GM12878 (cell line): ENCODE measurements around the gene CORO1C. TPM values are rescaled to one million over a fixed set of nuclear protein-coding genes. Genes with fewer than 3 reads are reported as not detected.

Source experiments
- ATAC-seq: fragments of 200-7000 bp; cut with Tn5 transposase; 3 replicates; pipeline ENCODE4 v1.9.1; 2020; ENCODE audit warnings: mild to moderate bottlenecking, moderate library complexity
- BruUV-seq: library from RNA; stranded (reverse); fragments of 400-500 nt; replicated peaks from 2 replicates; lab custom pipeline; 2021; lab: Mats Ljungman, UMichigan
- CTCF ChIA-PET: fragments of 300-600 bp; sonication (Branson Sonifier 250); formaldehyde crosslinking; extraction: SDS; loops from one replicate; lab custom pipeline; 2021; ENCODE audit warnings: inconsistent platforms; lab: Yijun Ruan, JAX
- POLR2A ChIA-PET: fragments of 350-600 bp; formaldehyde crosslinking; extraction: SDS; loops from one replicate; lab custom pipeline; 2021; ENCODE audit warnings: inconsistent platforms; lab: Charles Lee
- RAD21 ChIA-PET: fragments of 300-600 bp; sonication (Branson Sonifier 250); formaldehyde crosslinking; loops from one replicate; lab custom pipeline; 2023; ENCODE audit warnings: antibody characterized with exemption; ENCODE audit not compliant: unreplicated experiment; lab: Charles Lee
- SMC1A ChIA-PET: fragments of 300-600 bp; sonication (Branson Sonifier 250); formaldehyde crosslinking; loops from one replicate; lab custom pipeline; 2023; ENCODE audit not compliant: unreplicated experiment, uncharacterized antibody; lab: Charles Lee
- DNase-seq: peaks from one replicate; pipeline ENCODE4 v3.0.0-alpha.2; 2011; ENCODE audit warnings: low read depth, low spot score
- FAIRE-seq: peaks from 3 replicates; lab custom pipeline; 2011; peaks lifted over from hg19 to GRCh38; lab: Jason Lieb, UNC
- H2AFZ ChIP-seq: 2 replicates; pipeline ENCODE4 v1.6.0; 2011; ENCODE audit warnings: low read depth, low read length, control low read depth; ENCODE audit not compliant: control insufficient read depth
- H3K27ac ChIP-seq: 2 replicates; pipeline ENCODE4 v1.5.1; 2011; ENCODE audit warnings: control low read depth; ENCODE audit not compliant: control insufficient read depth, insufficient read depth
- H3K27me3 ChIP-seq, 2 experiments: replicated peaks in 1 of 2; 2 replicates each; pipeline versions ENCODE4 v1.6.0 to v1.6.1; 2011; ENCODE audit warnings: low read length in 1 of 2; ENCODE audit not compliant: control insufficient read depth in 2 of 2, insufficient read depth in 2 of 2
- H3K36me3 ChIP-seq, 2 experiments: 2 replicates each; pipeline ENCODE4 v1.5.1; 2011; ENCODE audit warnings: low read length in 1 of 2; ENCODE audit not compliant: control insufficient read depth in 2 of 2, insufficient read depth in 2 of 2
- H3K4me1 ChIP-seq: 2 replicates; pipeline ENCODE4 v1.6.1; 2011; ENCODE audit warnings: mild to moderate bottlenecking, low read length, moderate library complexity, mixed read lengths; ENCODE audit not compliant: control insufficient read depth, insufficient read depth
- H3K4me2 ChIP-seq: 2 replicates; pipeline ENCODE4 v1.6.0; 2011; ENCODE audit warnings: control low read depth; ENCODE audit not compliant: control insufficient read depth, insufficient read depth
- H3K4me3 ChIP-seq: fragments of 200-600 bp; sonication (generic); 2 replicates; pipeline ENCODE4 v1.5.1; 2016
- H3K79me2 ChIP-seq: 2 replicates; pipeline ENCODE4 v1.6.0; 2011; ENCODE audit warnings: low read length; ENCODE audit not compliant: control insufficient read depth, insufficient read depth
- H3K9ac ChIP-seq: 2 replicates; pipeline ENCODE4 v1.8.0; 2011; ENCODE audit warnings: low read length, control low read depth, mixed read lengths; ENCODE audit not compliant: control insufficient read depth, insufficient read depth
- H3K9me3 ChIP-seq: replicated peaks from 3 replicates; pipeline ENCODE4 v1.5.1; 2011; ENCODE audit warnings: mild to moderate bottlenecking, low read length; ENCODE audit not compliant: control insufficient read depth, insufficient read depth
- H4K20me1 ChIP-seq: 2 replicates; pipeline ENCODE4 v1.6.0; 2011; ENCODE audit not compliant: control insufficient read depth, insufficient read depth
- CBX3 ChIP-seq: fragments of 200-600 bp; sonication (generic); IDR thresholded peaks from 2 replicates; pipeline ENCODE4 v1.6.1; 2016; ENCODE audit warnings: low read depth, borderline replicate concordance
- EP300 ChIP-seq, 2 experiments: fragments of 150-350 bp in 1 of 2; IDR thresholded peaks; 2 replicates each; pipeline ENCODE4 v1.6.1; 2011 to 2012; ENCODE audit warnings: low read depth in 2 of 2, low read length in 2 of 2, borderline replicate concordance in 1 of 2, improper control_type of control experiment in 1 of 2, inconsistent platforms in 1 of 2; ENCODE audit not compliant: control insufficient read depth in 1 of 2
- IKZF1 ChIP-seq: fragments of 450-650 bp; conservative IDR thresholded peaks from 2 replicates; pipeline ENCODE4 v1.6.1; 2017; ENCODE audit warnings: antibody characterized with exemption, mild to moderate bottlenecking
- JUNB ChIP-seq: IDR thresholded peaks from 2 replicates; pipeline ENCODE4 v1.6.1; 2016; ENCODE audit warnings: antibody characterized with exemption, mild to moderate bottlenecking
- NR2F1 ChIP-seq: fragments of 450-650 bp; conservative IDR thresholded peaks from 2 replicates; pipeline ENCODE4 v1.6.1; 2017; ENCODE audit warnings: mild to moderate bottlenecking
- PML ChIP-seq: IDR thresholded peaks from 2 replicates; pipeline ENCODE4 v1.6.1; 2012; ENCODE audit warnings: low read length, inconsistent platforms
- SMC3 ChIP-seq: IDR thresholded peaks from 2 replicates; pipeline ENCODE4 v1.6.1; 2011; ENCODE audit warnings: low read length, improper control_type of control experiment, borderline replicate concordance
- SREBF1 ChIP-seq: IDR thresholded peaks from 2 replicates; pipeline ENCODE4 v1.6.1; 2012; ENCODE audit warnings: mild to moderate bottlenecking, low read length
- SREBF2 ChIP-seq: IDR thresholded peaks from 2 replicates; pipeline ENCODE4 v1.6.1; 2012; ENCODE audit warnings: mild to moderate bottlenecking, low read length
- SUPT20H ChIP-seq: IDR thresholded peaks from 2 replicates; pipeline ENCODE4 v1.6.1; 2011; ENCODE audit warnings: low read depth, mild to moderate bottlenecking, low read length, moderate library complexity, borderline replicate concordance; ENCODE audit not compliant: control insufficient read depth
- TCF12 ChIP-seq: IDR thresholded peaks from 2 replicates; pipeline ENCODE4 v1.6.1; 2011; ENCODE audit warnings: low read depth, mild to moderate bottlenecking, low read length
- WGBS: methylation state at CpG from one replicate; pipeline ENCODE4 v1.1.6; 2016; ENCODE audit warnings: low lambda C conversion rate; ENCODE audit not compliant: insufficient replicate concordance, insufficient coverage; ENCODE audit errors: missing lambda C conversion rate; 5-methylcytosine and 5-hydroxymethylcytosine counted together
- in situ Hi-C: fragments of 300-500 bp; cut with MboI; formaldehyde crosslinking; loops from 9 replicates; pipeline ENCODE4 v1.14.3; 2018; ENCODE audit warnings: mixed read lengths
- intact Hi-C: fragments of 100-400 bp; cut with micrococcal nuclease; formaldehyde crosslinking; loops from one replicate; pipeline ENCODE4 v1.14.2; 2022; ENCODE audit not compliant: unreplicated experiment
- polyA plus RNA-seq, 11 experiments: library from polyadenylated mRNA; depleted of rRNA in 4 of 11; unstranded in 6 of 11; stranded (reverse) in 5 of 11; fragments of >200 nt; fragmentation: Nextera tagmentation in 4 of 11; fragmentation: Illumina TruSeq in 1 of 11; extraction: Ambion mirVana in 4 of 11; extraction: Trizol in 1 of 11; gene quantifications; 1 replicate in 1 of 11; 2 replicates in 10 of 11; pipeline versions ENCODE4 v1.2.1 to v1.2.3, GENCODE V29; 2011 to 2016; ENCODE audit warnings: inconsistent platforms in 2 of 11, missing spikeins in 2 of 11, low read depth in 1 of 11
- total RNA-seq, 4 experiments: library from RNA; depleted of rRNA in 3 of 4; stranded (reverse); fragments of >200 nt in 3 of 4; fragmentation: Illumina TruSeq in 1 of 4; extraction: Trizol in 1 of 4; gene quantifications; 2 replicates each; pipeline versions ENCODE4 v1.2.1 to v1.2.3, GENCODE V29; 2013 to 2021
- TF ChIP-seq, protein P1 (sequence below): fragments of 450-650 bp; IDR thresholded peaks from 2 replicates; pipeline ENCODE4 v1.6.1; 2018; ENCODE audit warnings: borderline replicate concordance, mild to moderate bottlenecking; ENCODE audit not compliant: partially characterized antibody
- TF ChIP-seq, protein P2 (sequence below): IDR thresholded peaks from 2 replicates; pipeline ENCODE4 v1.6.1; 2011; ENCODE audit warnings: borderline replicate concordance, low read depth, mild to moderate bottlenecking, moderate library complexity, low read length; ENCODE audit not compliant: insufficient read depth, poor library complexity, severe bottlenecking
- TF ChIP-seq, protein P3 (sequence below): fragments of 450-650 bp; IDR thresholded peaks from 2 replicates; pipeline ENCODE4 v1.6.1; 2017; ENCODE audit warnings: mild to moderate bottlenecking, moderate library complexity

Gene CORO1C
- total and polyA plus RNA-seq, 10 of the 15 experiments (the other 5 are each of a cell fraction or from before 2014, with no cell fraction given), result 52.7 to 254 (median 171) TPM

DNA sequence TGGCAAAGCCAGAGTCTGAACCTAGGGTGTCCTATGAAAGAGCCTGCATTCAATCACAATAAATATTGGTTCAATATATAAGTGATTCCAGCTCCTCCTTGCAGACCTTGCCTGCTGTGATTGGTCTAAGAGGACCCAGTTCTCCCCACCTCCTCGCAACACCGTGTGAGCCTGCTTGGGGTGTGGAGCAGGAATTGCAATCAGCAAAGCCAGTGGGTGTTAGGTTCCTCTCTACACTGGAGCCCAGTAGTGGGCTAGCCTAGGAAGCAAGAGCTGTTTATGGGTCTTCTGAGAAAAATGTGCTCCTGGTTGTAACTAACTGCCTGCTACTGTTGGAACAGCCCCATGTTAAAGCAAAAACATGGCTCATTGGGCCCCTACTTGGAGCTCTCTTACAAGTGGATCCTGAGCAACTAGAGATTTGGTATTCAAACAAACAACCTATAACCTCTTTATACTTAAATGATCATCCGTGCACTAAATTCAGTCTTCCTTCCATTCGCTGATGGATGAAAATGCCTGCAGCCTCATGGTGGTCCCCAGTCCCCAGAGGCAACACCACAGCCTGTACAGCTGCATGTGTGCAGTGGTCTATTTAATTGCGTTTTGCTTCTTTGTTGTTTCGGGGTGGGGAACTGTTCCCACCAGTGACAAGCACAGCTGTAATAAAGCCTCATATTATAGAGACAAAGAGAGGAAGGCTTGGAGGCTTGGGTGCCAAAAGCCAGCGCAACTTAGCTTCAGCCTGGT, 93.9 kb downstream of the CORO1C start:
- H3K4me1 ChIP-seq, result peaks cover 85% of the 10 kb centered on the region
- in situ Hi-C loops, result loop anchor here (10.0 kb wide), 1 partner anchor 457 kb away; the partner anchor contains the start of genes ALKBH2 and UNG
- H3K79me2 ChIP-seq, result peaks cover 19% of the 10 kb centered on the region
- WGBS, result 65% methylated on average over 7 of the region's 7 CpGs
- H3K9ac ChIP-seq, result peak overlapping the region; percentile 78
- no peak for FAIRE-seq
- ChIA-PET POLR2A (interaction anchor here (0.5 to 10.5 kb wide), 9 partner anchors 9 to 174 kb away, joined by 3 to 199 read pairs (median 5); no protein-coding TSS in a partner anchor), RAD21 (interaction anchor here (0.7 to 17.3 kb wide), 11 partner anchors 10 to 212 kb away, joined by 3 to 413 read pairs (median 17); partner anchors contain the start of genes ISCU and SART3), SMC1A (interaction anchor here (0.6 to 16.7 kb wide), 17 partner anchors 9 to 167 kb away, joined by 3 to 397 read pairs (median 5); partner anchors contain the start of genes ISCU and SART3), CTCF (interaction anchor here (1.0 to 17.2 kb wide), 11 partner anchors 16 to 318 kb away, joined by 3 to 244 read pairs (median 5); partner anchors contain the start of gene ISCU)
- 0 out of 3 replicates have a peak, but pooled peaks have one; percentile 1 for ATAC-seq
- no peak for DNase-seq
- peak overlapping the region; percentile 62; the same call in 1 of the 2 replicates for H3K4me3 ChIP-seq
- no peaks in the 10 kb centered on the region for H3K9me3 ChIP-seq
- no peaks in the 10 kb centered on the region for H4K20me1 ChIP-seq
- H3K4me2 ChIP-seq, result peak overlapping the region; percentile 82
- peak overlapping the region; percentile 65 for H3K27ac ChIP-seq
- H3K27me3 ChIP-seq, result no peaks in the 10 kb centered on the region
- no peak overlapping the region for H2AFZ ChIP-seq
- intact Hi-C loops, result loop anchor here (2.0 to 10.0 kb wide), 3 partner anchors 27 to 457 kb away; partner anchors contain the start of genes ALKBH2, CMKLR1 and UNG
- no peaks in the 10 kb centered on the region; a peak in 1 of 4 replicates for H3K36me3 ChIP-seq
- no TSS peak for BruUV-seq
- TF ChIP-seq, protein P1, sequence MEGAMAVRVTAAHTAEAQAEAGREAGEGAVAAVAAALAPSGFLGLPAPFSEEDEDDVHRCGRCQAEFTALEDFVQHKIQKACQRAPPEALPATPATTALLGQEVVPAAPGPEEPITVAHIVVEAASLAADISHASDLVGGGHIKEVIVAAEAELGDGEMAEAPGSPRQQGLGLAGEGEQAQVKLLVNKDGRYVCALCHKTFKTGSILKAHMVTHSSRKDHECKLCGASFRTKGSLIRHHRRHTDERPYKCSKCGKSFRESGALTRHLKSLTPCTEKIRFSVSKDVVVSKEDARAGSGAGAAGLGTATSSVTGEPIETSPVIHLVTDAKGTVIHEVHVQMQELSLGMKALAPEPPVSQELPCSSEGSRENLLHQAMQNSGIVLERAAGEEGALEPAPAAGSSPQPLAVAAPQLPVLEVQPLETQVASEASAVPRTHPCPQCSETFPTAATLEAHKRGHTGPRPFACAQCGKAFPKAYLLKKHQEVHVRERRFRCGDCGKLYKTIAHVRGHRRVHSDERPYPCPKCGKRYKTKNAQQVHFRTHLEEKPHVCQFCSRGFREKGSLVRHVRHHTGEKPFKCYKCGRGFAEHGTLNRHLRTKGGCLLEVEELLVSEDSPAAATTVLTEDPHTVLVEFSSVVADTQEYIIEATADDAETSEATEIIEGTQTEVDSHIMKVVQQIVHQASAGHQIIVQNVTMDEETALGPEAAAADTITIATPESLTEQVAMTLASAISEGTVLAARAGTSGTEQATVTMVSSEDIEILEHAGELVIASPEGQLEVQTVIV, result no peak
- no peak for TF ChIP-seq CBX3
- TF ChIP-seq NR2F1, result no peak
- TF ChIP-seq, protein P2, sequence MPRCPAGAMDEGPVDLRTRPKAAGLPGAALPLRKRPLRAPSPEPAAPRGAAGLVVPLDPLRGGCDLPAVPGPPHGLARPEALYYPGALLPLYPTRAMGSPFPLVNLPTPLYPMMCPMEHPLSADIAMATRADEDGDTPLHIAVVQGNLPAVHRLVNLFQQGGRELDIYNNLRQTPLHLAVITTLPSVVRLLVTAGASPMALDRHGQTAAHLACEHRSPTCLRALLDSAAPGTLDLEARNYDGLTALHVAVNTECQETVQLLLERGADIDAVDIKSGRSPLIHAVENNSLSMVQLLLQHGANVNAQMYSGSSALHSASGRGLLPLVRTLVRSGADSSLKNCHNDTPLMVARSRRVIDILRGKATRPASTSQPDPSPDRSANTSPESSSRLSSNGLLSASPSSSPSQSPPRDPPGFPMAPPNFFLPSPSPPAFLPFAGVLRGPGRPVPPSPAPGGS, result no peak
- TF ChIP-seq, protein P3, sequence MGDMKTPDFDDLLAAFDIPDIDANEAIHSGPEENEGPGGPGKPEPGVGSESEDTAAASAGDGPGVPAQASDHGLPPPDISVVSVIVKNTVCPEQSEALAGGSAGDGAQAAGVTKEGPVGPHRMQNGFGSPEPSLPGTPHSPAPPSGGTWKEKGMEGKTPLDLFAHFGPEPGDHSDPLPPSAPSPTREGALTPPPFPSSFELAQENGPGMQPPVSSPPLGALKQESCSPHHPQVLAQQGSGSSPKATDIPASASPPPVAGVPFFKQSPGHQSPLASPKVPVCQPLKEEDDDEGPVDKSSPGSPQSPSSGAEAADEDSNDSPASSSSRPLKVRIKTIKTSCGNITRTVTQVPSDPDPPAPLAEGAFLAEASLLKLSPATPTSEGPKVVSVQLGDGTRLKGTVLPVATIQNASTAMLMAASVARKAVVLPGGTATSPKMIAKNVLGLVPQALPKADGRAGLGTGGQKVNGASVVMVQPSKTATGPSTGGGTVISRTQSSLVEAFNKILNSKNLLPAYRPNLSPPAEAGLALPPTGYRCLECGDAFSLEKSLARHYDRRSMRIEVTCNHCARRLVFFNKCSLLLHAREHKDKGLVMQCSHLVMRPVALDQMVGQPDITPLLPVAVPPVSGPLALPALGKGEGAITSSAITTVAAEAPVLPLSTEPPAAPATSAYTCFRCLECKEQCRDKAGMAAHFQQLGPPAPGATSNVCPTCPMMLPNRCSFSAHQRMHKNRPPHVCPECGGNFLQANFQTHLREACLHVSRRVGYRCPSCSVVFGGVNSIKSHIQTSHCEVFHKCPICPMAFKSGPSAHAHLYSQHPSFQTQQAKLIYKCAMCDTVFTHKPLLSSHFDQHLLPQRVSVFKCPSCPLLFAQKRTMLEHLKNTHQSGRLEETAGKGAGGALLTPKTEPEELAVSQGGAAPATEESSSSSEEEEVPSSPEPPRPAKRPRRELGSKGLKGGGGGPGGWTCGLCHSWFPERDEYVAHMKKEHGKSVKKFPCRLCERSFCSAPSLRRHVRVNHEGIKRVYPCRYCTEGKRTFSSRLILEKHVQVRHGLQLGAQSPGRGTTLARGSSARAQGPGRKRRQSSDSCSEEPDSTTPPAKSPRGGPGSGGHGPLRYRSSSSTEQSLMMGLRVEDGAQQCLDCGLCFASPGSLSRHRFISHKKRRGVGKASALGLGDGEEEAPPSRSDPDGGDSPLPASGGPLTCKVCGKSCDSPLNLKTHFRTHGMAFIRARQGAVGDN, result 0 out of 2 replicates have a peak, but pooled peaks have one; percentile 10
- TF ChIP-seq JUNB, result no peak
- no peak for TF ChIP-seq SREBF1
- TF ChIP-seq SUPT20H, result no peak
- TF ChIP-seq EP300 (IDR thresholded peaks at IDR 0.05; ENCODE audit: borderline replicate concordance in 1 of 2, control insufficient read depth in 1 of 2, low read depth in 2 of 2, low read length in 2 of 2), result no peak
- no peak for TF ChIP-seq SMC3
- no peak for TF ChIP-seq PML
- TF ChIP-seq TCF12, result 0 out of 2 replicates have a peak, but pooled peaks have one; percentile 23
- no peak for TF ChIP-seq IKZF1
- TF ChIP-seq SREBF2, result no peak
